IMR-90 (cell line): ENCODE results near the gene ELOA.
A peak's percentile ranks its signal among the peaks of the same experiment; 100 is the strongest.

Experiments
- CTCF ChIP-seq: conservative IDR thresholded peaks from 2 replicates; pipeline ENCODE4 v1.5.1; 2012; ENCODE audit warnings: mild to moderate bottlenecking, low read depth, low read length, improper control_type of control experiment
- MAFK ChIP-seq: IDR thresholded peaks from 2 replicates; pipeline ENCODE4 v1.6.1; 2012; ENCODE audit warnings: low read depth, low read length, improper control_type of control experiment
- POLR2A ChIP-seq: IDR thresholded peaks from 2 replicates; pipeline ENCODE4 v1.6.1; 2012; ENCODE audit warnings: mild to moderate bottlenecking, low read depth, low read length
- RAD21 ChIP-seq: IDR thresholded peaks from 2 replicates; pipeline ENCODE4 v1.6.1; 2012; ENCODE audit warnings: low read length, improper control_type of control experiment
- RCOR1 ChIP-seq: IDR thresholded peaks from 2 replicates; pipeline ENCODE4 v1.6.1; 2012; ENCODE audit warnings: mild to moderate bottlenecking, low read length, improper control_type of control experiment; ENCODE audit not compliant: insufficient replicate concordance

DNA sequence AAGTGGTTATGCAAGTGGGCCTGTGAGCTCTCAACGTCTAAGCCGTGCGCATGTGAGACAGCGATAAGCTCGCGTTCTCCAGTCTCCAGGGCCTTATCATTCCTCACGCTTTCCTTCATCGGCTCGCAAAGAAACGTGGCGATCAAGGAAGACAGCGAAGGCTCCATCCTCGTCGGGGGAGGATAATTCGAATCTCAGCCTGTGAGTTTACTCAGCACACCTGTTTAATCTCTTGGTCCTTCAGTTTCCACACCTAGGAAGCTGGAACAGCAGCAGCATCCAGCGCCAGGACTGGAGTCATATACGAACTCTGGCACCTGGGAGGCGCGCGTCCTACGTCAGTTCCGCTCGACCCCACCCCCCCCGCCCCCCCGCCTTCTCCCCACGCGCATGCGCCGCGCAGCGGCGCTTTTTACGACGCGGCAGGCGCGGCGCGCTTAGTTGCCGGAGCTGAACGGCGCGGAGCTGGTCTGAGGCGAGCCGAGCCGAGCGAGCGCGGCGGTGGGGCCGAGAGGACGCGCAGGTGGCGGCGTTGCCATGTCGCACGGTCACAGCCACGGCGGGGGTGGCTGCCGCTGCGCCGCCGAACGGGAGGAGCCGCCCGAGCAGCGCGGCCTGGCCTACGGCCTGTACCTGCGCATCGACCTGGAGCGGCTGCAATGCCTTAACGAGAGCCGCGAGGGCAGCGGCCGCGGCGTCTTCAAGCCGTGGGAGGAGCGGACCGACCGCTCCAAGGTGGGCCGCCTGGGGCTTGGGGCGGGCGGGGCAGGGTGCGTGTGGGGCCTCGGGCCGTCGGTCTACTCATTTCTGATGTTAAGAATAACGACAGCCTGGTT is 34.9 kb downstream of the ELOA start, which contains the start of gene PITHD1:
- TF ChIP-seq MAFK = no peak
- TF ChIP-seq POLR2A = peak; percentile 89
- TF ChIP-seq CTCF = no peak
- TF ChIP-seq RAD21 = no peak
- no peak for TF ChIP-seq RCOR1
